HG03571 (cell line): ENCODE results near the gene TRIB2.

Experiments used
- ATAC-seq: cut with Tn5 transposase; IDR thresholded peaks from one replicate; pipeline ENCODE4 v1.9.1; 2021; ENCODE audit not compliant: unreplicated experiment

Gene TRIB2

DNA sequence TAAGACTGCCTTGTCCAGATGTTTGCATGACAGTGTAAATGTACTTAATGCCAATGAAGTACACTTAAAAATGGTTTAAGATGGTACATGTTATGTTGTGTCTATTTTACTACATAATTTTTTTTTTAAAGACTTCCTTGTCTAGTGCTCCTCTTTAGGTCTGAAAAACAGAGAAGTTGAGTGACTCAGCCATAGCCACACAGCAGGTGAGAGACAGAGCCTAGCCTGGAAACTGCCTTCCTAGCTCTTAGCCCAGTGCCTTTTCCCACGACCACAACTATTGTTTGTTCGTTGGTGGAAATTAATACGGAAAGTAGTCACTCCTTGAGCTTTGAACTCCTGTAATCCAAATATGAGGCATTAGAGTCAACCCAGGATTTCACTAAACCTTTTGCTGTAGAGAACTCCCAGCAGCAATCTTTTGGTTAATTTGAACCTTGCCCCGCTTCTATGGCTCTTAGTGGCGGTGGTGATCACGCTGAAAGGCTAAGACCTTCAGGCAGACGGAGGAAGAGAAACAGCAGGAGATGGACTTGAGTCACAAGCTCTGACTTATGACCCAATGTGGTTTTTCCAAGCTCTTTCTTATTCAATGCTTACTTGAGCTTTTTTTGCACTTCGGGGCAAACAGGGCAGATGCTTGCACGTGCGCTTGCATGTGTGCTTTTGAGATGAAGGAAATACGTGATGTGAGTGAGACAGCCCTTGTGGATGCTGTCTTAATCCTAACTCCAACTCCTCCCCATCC is 21.2 kb downstream of the TRIB2 start:
- ATAC-seq, result no peak

- no peak for ATAC-seq
Observed at GRCh38 chr2:12739721-12740254, 23.1 kb downstream of the TRIB2 start.

GRCh38 chr2:12741380-12741779 is 24.6 kb downstream of the TRIB2 start:
- no peak for ATAC-seq

GRCh38 chr2:12742891-12743290 is 26.2 kb downstream of the TRIB2 start:
- ATAC-seq, result no peak

GRCh38 chr2:12750166-12750905 is 33.6 kb downstream of the TRIB2 start:
- no peak for ATAC-seq

- ATAC-seq, result no peak
Observed at GRCh38 chr2:12754643-12755042, 37.9 kb downstream of the TRIB2 start.

- no peak for ATAC-seq
Observed at GRCh38 chr2:12755384-12755783, 38.6 kb downstream of the TRIB2 start.

DNA sequence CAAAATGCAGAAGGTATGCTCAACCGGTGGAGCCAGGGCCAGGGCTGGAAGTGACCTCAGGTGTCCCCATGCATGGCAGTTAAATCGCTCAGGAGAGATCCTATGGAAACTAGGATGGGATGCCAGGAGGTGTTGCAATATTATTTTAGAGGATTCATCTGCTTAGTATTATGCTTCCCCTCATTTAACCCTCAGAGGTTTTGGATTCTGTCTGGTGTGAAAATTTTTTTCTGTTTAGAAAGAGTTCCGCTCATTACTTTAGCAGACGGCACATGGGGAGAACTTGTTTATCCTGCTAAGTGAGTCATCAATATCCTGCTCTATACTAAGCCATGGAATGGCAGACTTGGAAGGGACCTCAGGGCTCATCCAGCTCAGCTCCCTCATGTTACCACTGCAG is 42.5 kb downstream of the TRIB2 start:
- no peak for ATAC-seq

- no peak for ATAC-seq
Observed at GRCh38 chr2:12761104-12761503, 44.4 kb downstream of the TRIB2 start.

DNA sequence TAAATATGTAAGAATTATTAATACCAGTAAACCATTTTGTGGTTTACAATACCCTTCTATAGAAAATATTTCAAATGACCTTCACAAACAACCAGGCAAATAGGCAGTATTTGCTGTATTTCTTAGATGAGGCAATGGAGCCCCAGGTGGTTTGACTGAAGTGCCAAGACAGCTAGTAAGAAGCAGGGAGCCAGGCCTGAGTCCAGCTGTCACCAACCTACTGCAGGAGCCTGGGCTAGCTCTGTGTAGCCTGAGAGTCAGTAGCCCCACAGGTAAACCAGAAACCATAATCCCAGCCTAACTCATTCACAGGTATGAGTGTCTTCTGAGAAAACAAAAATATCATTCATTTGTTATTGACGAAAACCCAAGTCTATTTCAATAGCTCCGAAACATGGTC is 45.6 kb downstream of the TRIB2 start:
- ATAC-seq, result no peak

GRCh38 chr2:12762976-12763375 is 46.2 kb downstream of the TRIB2 start:
- no peak for ATAC-seq

DNA sequence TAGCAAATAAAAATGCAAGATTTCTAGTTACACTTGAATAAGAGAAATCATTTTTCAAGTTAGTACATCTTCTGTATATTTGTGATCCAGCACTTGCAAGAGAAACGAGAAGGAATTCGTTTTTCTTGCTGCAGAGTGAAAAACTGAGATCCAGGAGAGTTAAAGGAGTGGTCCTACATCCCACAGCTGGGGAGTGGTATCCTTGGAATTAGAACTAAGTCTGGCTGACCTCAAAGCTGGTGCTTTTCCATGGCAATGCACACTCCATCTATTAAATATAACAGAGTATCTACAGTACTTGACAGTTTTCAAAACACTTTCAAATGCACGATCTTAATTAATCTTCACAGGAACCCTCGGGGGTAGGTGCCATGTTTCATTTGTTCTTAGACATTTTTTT is 46.8 kb downstream of the TRIB2 start:
- ATAC-seq, result no peak

GRCh38 chr2:12764075-12764730 is 47.5 kb downstream of the TRIB2 start:
- no peak for ATAC-seq

- ATAC-seq, result no peak
Observed at GRCh38 chr2:12764849-12765605, 48.3 kb downstream of the TRIB2 start.

- no peak for ATAC-seq
Observed at GRCh38 chr2:12766421-12766879, 49.7 kb downstream of the TRIB2 start.

DNA sequence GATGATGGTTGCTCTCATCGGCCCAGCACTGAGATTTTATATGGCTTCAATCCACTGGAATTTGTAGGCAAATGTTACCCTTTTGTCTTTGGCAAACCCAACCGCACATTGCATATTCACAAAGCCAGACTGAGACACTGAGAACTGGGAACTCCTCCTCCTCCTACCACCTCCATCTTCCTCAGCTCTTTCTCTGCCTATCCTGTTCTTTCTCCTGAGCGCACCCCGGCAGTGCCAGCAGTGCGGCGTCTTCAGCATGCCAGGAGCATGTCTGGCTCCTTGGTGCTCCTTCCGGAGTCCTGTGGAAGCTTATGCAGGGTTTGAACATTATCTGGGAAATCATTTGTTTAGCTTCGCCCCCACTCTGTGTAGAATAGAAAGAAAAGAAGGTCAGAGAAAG is 50.8 kb downstream of the TRIB2 start:
- ATAC-seq, result no peak

DNA sequence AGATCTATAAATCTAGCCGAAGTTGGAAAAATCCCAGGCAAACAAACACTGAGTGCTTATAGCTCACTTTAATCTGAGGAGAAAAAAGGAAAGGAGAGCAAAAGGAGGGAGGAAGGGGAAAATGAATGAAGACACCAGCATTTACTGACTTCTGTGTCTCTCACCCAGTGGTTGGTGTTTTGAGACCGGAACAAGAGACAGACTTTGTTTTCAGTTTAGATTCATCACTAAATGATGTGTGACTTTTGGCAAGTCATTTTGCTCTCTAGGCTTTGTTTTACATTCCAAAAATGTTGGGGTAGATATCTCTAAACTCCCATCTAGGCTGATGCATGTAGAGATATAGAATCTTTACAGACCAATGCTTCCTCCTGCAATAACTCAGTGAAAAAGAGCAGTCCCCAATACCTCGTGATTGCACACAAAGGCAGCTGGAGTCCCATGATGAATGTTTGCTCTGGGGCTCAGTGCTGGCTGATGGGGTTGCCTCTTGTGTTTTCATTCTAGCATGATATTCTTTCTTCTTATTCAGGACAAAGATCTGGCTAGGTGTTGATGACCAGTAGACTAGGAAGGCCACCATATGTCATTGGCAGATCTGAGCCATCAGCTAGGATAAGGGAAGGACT is 51.4 kb downstream of the TRIB2 start:
- ATAC-seq, result no peak

- ATAC-seq, result no peak
Observed at GRCh38 chr2:12769492-12770105, 52.9 kb downstream of the TRIB2 start.

DNA sequence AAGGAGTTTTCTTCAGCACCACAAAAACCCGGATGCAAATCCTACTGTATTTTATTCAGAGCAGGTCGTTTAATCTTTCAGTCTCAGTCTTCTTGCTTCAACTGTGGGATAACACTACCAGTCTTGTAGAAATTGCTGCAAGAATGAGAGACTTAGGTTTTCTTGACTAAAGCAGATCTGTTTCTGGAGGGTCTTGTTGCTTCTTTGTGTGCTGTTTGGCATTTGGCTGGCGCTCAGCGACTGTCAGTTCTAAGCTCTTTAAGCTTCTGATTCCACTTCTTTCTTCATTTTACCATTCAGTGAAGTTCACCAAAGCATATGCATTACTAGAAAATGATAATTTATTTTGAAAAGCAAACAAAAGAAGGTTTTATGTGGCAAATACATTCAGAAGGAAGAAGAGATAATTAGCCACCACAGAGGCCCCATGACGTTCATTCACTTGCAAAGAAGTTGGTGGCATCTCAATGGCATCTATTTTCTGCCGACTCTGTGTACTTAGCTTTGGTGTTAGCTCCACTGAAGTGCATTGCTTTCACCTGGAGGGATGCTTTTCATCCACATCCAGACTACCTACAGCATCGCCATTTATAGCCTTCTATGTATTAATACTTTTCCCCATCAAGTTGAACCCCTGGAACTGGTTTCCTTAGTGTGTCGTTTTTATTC is 53.7 kb downstream of the TRIB2 start:
- no peak for ATAC-seq

- ATAC-seq, result no peak
Observed at GRCh38 chr2:12771154-12771553, 54.4 kb downstream of the TRIB2 start.
